ACC112 (cell line): ENCODE measurements around the gene RTN4RL1.

Source experiments
- H2AFZ ChIP-seq: fragments of 200-600 bp; sonication (generic); one replicate; pipeline ENCODE4 v1.6.0; 2017; ENCODE audit warnings: antibody characterized with exemption, low read length; ENCODE audit not compliant: unreplicated experiment
- H3K27ac ChIP-seq: fragments of 200-600 bp; sonication (generic); 2 replicates; pipeline ENCODE4 v1.5.1; 2014; ENCODE audit warnings: low read depth, mild to moderate bottlenecking, antibody characterized with exemption, low read length, moderate library complexity
- H3K27me3 ChIP-seq: fragments of 200-600 bp; sonication (generic); 2 replicates; pipeline ENCODE4 v1.6.1; 2014; ENCODE audit warnings: mild to moderate bottlenecking, antibody characterized with exemption, low read length, moderate library complexity, mixed read lengths; ENCODE audit not compliant: insufficient read depth
- H3K36me3 ChIP-seq: fragments of 200-600 bp; sonication (generic); 2 replicates; pipeline ENCODE4 v1.6.1; 2016; ENCODE audit warnings: mild to moderate bottlenecking, antibody characterized with exemption, low read length, moderate library complexity, mixed read lengths; ENCODE audit not compliant: insufficient read depth
- H3K4me1 ChIP-seq: fragments of 200-600 bp; sonication (generic); one replicate; pipeline ENCODE4 v1.6.1; 2016; ENCODE audit warnings: low read length, mixed read lengths; ENCODE audit not compliant: insufficient read depth, unreplicated experiment, control insufficient read depth
- H3K4me3 ChIP-seq: fragments of 200-600 bp; sonication (generic); 2 replicates; pipeline ENCODE4 v1.5.1; 2014; ENCODE audit warnings: mild to moderate bottlenecking, low read depth, low read length
- H3K79me2 ChIP-seq: fragments of 200-600 bp; sonication (generic); one replicate; pipeline ENCODE4 v1.6.0; 2016; ENCODE audit warnings: low read length; ENCODE audit not compliant: control insufficient read depth, unreplicated experiment, insufficient read depth

The RTN4RL1 gene

GRCh38 chr17:2053380-2054261 lies 28.5 kb upstream of the RTN4RL1 start:
- peaks cover 10% of the 10 kb centered on the region; the same call in 1 of the 2 replicates for H3K27me3 ChIP-seq
- no peak overlapping the region for H2AFZ ChIP-seq
- peak overlapping the region; percentile 20; the same call in 1 of the 2 replicates for H3K27ac ChIP-seq

GRCh38 chr17:2051933-2052559 lies 26.9 kb upstream of the RTN4RL1 start:
- no peak overlapping the region for H3K4me3 ChIP-seq
- H3K36me3 ChIP-seq: no peaks in the 10 kb centered on the region
- no peaks in the 10 kb centered on the region for H3K4me1 ChIP-seq
- H3K27me3 ChIP-seq: peaks cover 10% of the 10 kb centered on the region; the same call in 1 of the 2 replicates
- peaks cover 7% of the 10 kb centered on the region for H3K79me2 ChIP-seq
- no peak overlapping the region for H2AFZ ChIP-seq
- H3K27ac ChIP-seq: no peak overlapping the region

More at GRCh38 chr17:2053380-2054261, 28.5 kb upstream of the RTN4RL1 start:
- Histone ChIP-seq H3K4me3 (peak overlapping the region; percentile 79), H3K4me1 (no peaks in the 10 kb centered on the region), H3K36me3 (peaks cover 3% of the 10 kb centered on the region; the same call in 1 of the 2 replicates), H3K79me2 (peaks cover 14% of the 10 kb centered on the region)

- peak overlapping the region; percentile 77 for H3K4me3 ChIP-seq
- no peak overlapping the region for H2AFZ ChIP-seq
- H3K36me3 ChIP-seq: no peaks in the 10 kb centered on the region
- H3K4me1 ChIP-seq: no peaks in the 10 kb centered on the region
- H3K27me3 ChIP-seq: peaks cover 10% of the 10 kb centered on the region; the same call in 1 of the 2 replicates
- peaks cover under 1% of the 10 kb centered on the region for H3K79me2 ChIP-seq
- no peak overlapping the region for H3K27ac ChIP-seq
Observed at GRCh38 chr17:2051061-2051932, 26.2 kb upstream of the RTN4RL1 start.

- Histone ChIP-seq H3K27me3 (peaks cover 10% of the 10 kb centered on the region; the same call in 1 of the 2 replicates), H2AFZ (no peak overlapping the region), H3K36me3 (no peaks in the 10 kb centered on the region), H3K4me1 (no peaks in the 10 kb centered on the region), H3K79me2 (no peaks in the 10 kb centered on the region), H3K27ac (peak overlapping the region; percentile 58; the same call in 1 of the 2 replicates), H3K4me3 (peak overlapping the region; percentile 77)
Observed at GRCh38 chr17:2050300-2051060, 25.3 kb upstream of the RTN4RL1 start.

GRCh38 chr17:2049333-2050299 lies 24.5 kb upstream of the RTN4RL1 start:
- Histone ChIP-seq H3K4me1 (peaks cover 2% of the 10 kb centered on the region), H3K27ac (peak overlapping the region; percentile 68), H3K79me2 (no peaks in the 10 kb centered on the region), H3K36me3 (no peaks in the 10 kb centered on the region), H3K27me3 (peaks cover 10% of the 10 kb centered on the region; the same call in 1 of the 2 replicates), H2AFZ (peak overlapping the region; percentile 29), H3K4me3 (peak overlapping the region; percentile 79)

GRCh38 chr17:2048805-2049204 lies 23.7 kb upstream of the RTN4RL1 start:
- H3K4me3 ChIP-seq: peak overlapping the region; percentile 79

GRCh38 chr17:2047590-2047989 lies 22.5 kb upstream of the RTN4RL1 start:
- peaks cover 10% of the 10 kb centered on the region; the same call in 1 of the 2 replicates for H3K27me3 ChIP-seq
- H3K4me1 ChIP-seq: peaks cover 21% of the 10 kb centered on the region

More at GRCh38 chr17:2048805-2049204, 23.7 kb upstream of the RTN4RL1 start:
- Histone ChIP-seq H3K27me3 (peaks cover 10% of the 10 kb centered on the region; the same call in 1 of the 2 replicates), H3K27ac (no peak overlapping the region), H3K4me1 (peaks cover 9% of the 10 kb centered on the region), H3K79me2 (no peaks in the 10 kb centered on the region), H3K36me3 (no peaks in the 10 kb centered on the region), H2AFZ (peak overlapping the region; percentile 29)

GRCh38 chr17:2044263-2044894 lies 19.2 kb upstream of the RTN4RL1 start:
- no peak overlapping the region for H3K27ac ChIP-seq
- peaks cover 15% of the 10 kb centered on the region for H3K79me2 ChIP-seq
- H3K27me3 ChIP-seq: no peaks in the 10 kb centered on the region
- H3K4me3 ChIP-seq: no peak overlapping the region
- peaks cover 3% of the 10 kb centered on the region; the same call in 1 of the 2 replicates for H3K36me3 ChIP-seq
- H3K4me1 ChIP-seq: peaks cover 21% of the 10 kb centered on the region
- H2AFZ ChIP-seq: no peak overlapping the region

More at GRCh38 chr17:2047590-2047989, 22.5 kb upstream of the RTN4RL1 start:
- peaks cover 3% of the 10 kb centered on the region; the same call in 1 of the 2 replicates for H3K36me3 ChIP-seq
- H3K79me2 ChIP-seq: peaks cover 11% of the 10 kb centered on the region
- H2AFZ ChIP-seq: no peak overlapping the region
- no peak overlapping the region for H3K27ac ChIP-seq
- no peak overlapping the region for H3K4me3 ChIP-seq
